ENCODE measurements around the gene IQUB.
"Not testable (repeated sequence)": the region's sequence is repeated elsewhere in the genome, so short reads cannot be mapped to it uniquely, and the experiment has no call there.

The IQUB gene

DNA sequence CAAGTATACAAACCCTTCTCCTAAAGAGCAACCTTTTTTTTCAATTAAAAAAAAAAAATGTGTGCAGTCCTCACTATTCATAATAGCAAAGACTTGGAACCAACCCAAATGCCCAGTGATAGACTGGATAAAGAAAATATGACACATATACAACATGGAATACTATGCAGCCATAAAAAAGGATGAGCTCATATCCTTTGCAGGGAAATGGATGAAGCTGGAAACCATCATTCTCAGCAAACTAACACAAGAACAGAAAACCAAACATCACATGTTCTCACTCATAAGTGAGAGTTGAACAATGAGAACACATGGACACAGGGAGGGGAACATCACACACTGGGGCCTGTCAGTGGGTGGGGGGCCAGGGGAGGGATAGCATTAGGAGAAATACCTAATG is 17.7 kb upstream of the IQUB start:
- not testable (repeated sequence) for H3K27ac ChIP-seq, H3K4me3 ChIP-seq

DNA sequence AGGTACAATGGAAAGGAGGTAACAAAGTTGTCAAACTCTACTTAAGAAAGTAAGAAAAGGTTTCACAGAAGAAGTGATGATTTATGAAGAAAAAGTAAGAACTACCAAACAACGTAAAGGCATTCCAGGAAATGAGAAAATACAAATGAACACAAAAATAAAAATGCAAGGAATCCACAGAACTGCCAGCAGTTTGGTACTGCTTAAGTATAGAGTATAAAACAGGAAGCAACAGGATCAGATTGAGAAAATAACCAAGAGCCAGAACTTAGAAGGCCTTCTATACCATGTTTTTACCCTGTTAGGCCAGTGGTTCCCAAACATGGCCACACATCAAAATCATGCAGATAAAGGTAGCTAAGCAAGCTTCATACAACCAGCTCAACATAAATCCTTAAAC is 14.0 kb upstream of the IQUB start:
- H3K27ac ChIP-seq: no peak overlapping the region

DNA sequence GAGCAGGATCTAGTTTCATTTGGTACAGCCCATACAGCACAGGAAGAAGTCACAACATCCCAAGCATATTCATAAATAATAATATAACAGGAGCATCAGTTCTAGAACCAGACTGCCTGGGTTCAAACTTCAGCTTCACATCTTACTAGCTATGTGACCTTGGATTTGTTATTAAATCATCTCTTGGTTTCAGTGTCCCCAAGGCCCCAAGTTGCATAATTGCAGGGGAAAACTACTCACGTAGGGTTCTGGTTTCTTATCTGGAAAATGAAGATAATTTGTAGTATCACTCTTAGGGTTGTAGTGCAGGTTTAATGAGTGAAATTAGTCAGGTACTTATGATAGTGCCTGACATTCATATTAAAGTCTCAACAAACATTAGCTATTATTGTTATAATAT is 5.5 kb upstream of the IQUB start:
- no peak overlapping the region for H3K27ac ChIP-seq

More for the DNA sequence above, 14.0 kb upstream of the IQUB start:
- no peak overlapping the region for H3K4me3 ChIP-seq

DNA sequence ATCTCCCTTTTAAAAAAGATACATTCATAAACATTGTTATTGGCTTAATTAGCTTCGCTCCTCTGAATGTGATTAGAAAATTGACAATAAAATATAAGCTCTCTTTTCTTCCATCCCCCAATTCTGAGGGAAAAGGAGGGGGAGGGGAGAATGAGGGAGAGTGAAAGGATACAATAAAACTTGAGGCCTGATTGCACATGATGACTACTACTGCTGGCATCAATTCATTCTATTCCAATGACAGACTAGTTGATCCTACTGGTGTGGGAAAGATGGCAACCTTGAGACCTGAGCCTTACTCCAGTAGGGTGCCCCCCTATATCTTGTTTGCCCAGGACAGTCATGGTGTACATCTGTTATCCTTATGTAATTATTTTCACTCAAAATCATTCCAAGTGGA is 4.5 kb upstream of the IQUB start:
- no peak overlapping the region for H3K4me3 ChIP-seq
- H3K27ac ChIP-seq: no peak overlapping the region

More for the DNA sequence above, 5.5 kb upstream of the IQUB start:
- H3K4me3 ChIP-seq: no peak overlapping the region

DNA sequence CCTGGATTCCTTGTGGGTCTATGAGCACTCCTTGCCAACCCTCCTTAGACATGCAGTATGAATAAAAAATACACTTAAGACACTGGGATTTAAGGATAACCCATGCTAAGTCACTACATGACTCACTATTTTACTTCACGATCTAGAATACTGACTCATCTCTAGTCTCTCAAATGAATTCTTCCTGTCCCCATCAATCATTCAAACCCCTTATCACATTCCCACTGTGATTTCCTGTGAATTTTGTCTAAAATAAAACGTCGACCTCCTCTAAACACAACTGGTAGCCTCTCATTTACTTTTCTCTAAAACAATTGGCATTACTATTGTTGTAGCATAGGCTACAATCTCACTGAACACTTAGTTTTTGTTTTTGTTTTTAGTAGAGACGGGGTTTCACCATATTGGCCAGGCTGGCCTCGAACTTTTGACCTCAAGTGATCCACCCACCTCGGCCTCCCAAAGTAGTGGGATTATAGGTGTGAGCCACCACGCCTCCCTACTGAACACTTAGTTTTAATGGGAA is 3.9 kb upstream of the IQUB start:
- no peak overlapping the region for H3K27ac ChIP-seq

DNA sequence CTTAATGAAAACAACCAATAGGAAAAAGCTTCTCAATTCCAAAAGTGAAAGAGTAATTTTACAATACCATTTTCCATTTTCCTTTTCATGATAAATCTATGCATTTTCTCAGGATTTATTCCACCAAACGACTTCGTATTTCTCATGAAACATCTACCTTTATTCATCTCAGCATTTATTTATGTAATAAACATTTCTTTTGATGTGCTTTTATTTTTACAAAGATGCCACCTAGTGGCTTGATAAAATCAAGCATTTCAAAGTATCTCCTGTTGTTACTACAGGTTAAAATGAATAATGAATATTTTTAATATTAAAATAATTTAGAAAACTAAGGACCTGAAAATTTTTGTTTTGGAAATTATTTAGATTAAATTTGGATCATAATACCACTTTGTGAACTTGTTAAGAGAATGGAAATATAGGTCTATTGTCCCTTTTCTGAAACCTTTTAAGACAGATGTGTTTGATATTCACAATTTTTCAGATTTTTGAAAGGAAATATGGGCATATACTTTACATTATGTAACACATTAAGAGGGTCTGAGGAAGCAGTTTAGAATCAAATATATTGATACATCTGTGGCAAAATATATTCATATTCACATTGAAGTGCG is 2.7 kb upstream of the IQUB start:
- no peak overlapping the region for H3K4me3 ChIP-seq
- H3K27ac ChIP-seq: no peak overlapping the region

More for the DNA sequence above, 3.9 kb upstream of the IQUB start:
- no peak overlapping the region for H3K4me3 ChIP-seq

DNA sequence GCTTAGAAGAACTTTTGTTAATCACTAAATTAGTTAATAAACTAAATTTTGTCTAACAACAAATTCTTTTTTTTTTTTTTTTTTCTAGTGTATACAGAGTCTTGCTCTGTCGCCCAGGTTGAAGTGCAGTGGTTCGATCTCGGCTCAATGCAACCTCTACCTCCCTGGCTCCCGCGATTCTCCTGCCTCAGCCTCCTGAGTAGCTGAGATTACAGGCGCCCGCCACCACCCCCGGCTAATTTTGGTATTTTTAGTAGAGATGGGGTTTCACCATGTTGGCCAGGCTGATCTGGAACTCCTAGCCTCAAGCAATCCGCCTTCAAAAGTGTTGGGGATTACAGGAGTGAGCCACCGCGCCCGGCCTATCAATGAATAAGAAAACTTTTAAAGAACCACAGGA is 1.1 kb upstream of the IQUB start:
- peak overlapping the region in 5 of 7 experiments; percentile 44 to 62 (median 47) for H3K4me3 ChIP-seq
- H3K27ac ChIP-seq: peak overlapping the region in 1 of 21 experiments; percentile 83

DNA sequence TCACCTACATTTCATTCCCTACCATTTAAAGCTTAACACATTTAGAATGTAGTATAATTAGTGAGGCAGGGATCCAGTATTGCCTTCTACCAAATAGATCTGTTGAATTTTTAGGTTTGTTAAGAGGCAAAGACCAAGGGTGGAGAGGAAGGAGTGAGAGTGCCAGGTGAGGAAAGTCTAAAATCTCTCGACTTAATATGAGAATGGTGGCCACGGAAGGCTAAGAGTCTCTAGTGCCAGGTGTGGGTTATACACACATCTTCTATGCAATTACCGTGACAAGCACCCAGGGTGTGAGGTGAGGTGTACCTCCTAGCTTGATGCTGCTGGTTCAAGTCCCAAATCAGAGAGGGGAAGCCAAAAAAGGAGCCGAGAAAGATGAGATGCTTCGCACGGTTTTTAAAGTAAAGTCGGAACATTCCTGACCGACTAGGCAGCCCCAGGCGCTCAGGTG is 439 bp downstream of the IQUB start:
- Histone ChIP-seq H3K4me3 (peak overlapping the region; percentile 44 to 62 (median 47)), H3K27ac (peak overlapping the region in 2 of 21 experiments; percentile 27 to 54)

DNA sequence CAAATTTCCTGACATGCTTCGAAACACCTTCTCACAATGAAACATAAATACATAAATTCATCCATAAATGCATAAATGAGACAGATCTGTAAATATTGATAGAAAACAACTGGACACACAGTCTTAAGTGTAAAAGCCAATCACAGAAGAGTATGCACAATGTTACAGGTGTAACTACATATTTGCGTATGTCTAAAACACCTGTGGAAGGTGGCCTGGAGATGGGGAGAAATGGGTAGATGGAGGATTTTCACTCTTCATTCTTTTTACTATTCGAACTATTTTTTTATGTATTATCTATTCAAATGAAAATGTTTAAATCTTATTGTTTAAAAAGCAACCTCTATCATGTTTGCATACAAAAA is 860 bp downstream of the IQUB start:
- H3K4me3 ChIP-seq: no peak overlapping the region
- H3K27ac ChIP-seq: no peak overlapping the region

DNA sequence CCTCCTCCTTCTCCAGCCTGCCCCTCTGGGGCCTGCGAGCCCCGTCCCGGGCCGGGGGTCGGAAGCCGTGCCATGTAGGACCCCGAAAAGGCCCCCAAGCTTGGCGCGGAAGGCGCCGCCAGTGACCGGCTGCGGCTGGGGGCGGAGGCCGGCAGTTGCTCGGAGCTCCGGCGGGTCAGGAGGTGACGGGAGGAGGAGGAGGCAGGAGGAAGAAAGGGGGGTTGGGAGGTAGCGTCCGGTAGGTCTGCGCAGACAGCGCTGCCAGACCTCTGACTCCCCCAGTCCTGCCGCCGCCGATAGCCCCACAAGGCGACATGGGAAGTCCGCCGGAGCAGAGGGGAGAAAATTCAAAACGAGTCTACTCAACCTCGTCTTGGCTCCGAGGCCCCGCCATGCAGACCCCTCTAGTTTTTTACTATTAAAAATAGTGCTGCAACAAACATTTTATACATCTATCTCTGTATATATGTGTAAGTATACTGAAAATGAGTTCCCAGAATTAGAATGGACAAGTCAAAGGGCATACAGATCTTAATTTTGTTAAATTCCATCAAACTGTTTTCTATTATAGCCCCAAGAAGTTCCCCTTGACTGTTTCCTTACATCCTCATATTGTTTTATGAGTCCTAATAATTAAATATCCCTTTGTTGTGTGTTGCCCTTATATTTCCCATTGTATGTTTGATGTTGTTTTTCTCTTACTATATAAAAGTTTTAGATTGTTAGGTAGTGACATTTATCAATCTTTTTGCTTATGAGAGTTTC is 1.4 kb downstream of the IQUB start:
- H3K27ac ChIP-seq: peak overlapping the region in 1 of 21 experiments; percentile 9
- peak overlapping the region in 3 of 7 experiments; percentile 5 to 24 (median 14) for H3K4me3 ChIP-seq

DNA sequence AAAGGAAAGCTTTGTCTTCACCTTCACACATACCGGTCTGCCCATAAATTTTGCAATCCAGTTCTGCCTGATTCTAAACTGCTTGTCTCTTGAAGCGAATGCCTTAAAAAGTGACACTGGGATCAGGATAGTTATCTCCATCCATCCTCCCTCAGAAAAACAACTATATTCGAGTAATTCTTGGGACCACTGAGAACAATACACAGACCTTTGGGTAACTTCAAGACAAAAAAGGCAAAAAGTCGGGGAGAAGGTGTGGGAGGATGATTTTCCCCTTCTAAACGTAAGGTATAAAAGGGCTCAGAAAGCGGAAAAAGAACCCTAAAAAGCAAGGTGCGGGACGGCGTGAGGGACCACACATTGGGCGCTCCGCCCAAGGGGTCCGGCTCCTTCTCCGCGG is 2.1 kb downstream of the IQUB start:
- peak overlapping the region in 1 of 7 experiments; percentile 5 for H3K4me3 ChIP-seq
- not testable (repeated sequence) for H3K27ac ChIP-seq

DNA sequence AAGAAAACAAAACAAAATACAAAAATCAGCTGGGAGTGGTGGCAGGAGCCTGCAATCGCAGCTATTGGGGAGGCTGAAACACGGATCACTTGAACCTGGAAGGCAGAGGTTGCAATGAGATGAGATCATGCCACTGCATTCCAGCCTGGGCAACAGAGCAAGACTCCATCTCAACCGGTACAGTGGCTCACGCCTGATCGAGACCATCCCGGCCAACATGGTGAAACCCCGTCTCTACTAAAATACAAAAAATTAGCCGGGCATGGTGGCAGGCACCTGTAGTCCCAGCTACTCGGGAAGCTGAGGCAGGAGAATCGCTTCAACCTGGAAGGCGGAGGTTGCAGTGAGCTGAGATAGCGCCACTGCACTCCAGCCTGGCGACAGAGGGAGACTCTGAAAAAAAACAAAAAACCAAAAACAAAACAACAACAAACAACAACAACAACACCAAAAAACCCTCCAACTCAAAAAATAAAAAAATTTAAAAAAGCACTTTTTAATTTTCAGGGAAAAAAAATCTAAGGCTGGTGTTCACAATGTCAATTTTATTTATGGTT is 4.3 kb downstream of the IQUB start:
- not testable (repeated sequence) for H3K4me3 ChIP-seq, H3K27ac ChIP-seq

DNA sequence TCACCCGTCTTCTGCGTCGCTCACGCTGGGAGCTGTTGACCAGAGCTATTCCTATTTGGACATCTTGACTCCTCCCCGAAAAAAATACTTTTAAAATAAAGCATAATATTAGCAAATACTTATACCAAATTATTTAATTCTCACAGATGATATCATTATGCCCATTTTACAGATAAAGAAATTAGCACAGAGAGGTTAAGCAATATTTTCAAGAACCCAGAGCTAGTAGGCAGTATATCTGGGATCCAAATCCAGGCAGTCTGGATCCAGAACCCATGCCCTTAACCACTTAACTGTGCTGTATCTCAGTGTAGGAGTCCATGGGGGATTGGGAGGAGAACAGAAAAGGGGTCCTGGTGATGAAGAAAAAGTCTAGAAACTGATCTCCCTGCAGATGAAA is 6.1 kb downstream of the IQUB start:
- Histone ChIP-seq H3K4me3 (no peak overlapping the region), H3K27ac (no peak overlapping the region)

DNA sequence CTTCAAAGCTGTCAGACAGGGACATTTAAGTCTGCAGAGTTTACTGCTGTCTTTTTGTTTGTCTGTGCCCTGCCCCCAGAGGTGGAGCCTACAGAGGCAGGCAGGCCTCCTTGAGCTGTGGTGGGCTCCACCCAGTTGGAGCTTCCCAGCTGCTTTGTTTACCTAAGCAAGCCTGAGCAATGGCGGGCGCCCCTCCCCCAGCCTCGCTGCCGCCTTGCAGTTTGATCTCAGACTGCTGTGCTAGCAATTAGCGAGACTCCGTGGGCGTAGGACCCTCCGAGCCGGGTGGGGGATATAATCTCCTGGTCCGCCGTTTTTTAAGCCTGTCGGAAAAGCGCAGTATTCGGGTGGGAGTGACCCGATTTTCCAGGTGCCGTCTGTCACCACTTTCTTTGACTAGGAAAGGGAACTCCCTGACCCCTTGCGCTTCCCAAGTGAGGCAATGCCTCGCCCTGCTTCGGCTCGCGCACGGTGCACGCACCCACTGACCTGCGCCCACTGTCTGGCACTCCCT is 6.6 kb downstream of the IQUB start:
- not testable (repeated sequence) for H3K4me3 ChIP-seq, H3K27ac ChIP-seq

DNA sequence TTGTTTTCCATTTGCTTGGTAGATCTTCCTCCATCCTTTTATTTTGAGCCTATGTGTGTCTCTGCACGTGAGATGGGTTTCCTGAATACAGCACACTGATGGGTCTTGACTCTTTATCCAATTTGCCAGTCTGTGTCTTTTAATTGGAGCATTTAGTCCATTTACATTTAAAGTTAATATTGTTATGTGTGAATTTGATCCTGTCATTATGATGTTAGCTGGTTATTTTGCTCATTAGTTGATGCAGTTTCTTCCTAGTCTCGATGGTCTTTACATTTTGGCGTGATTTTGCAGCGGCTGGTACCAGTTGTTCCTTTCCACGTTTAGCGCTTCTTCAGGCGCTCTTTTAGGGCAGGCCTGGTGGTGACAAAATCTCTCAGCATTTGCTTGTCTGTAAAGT is 7.9 kb downstream of the IQUB start:
- not testable (repeated sequence) for H3K27ac ChIP-seq, H3K4me3 ChIP-seq

DNA sequence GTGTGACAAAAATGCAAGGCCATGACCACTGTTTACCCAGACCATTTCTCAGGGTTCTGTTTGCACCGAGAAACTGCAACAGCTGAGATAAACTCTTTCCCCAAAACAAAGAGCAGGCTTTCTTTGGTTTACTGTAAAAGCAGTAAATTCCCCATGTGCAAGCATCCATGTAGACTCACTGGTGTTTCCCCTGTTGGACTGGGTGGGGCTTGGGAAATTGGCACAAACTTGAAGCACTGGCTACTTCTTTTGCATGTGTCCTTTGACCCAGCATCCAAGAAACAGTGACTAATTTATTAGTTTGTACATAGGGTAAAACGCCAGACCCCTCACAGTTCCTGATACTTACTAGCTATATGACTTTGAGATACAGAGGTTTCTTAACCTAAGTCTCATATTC is 12.3 kb downstream of the IQUB start:
- Histone ChIP-seq H3K27ac (no peak overlapping the region), H3K4me3 (no peak overlapping the region)

DNA sequence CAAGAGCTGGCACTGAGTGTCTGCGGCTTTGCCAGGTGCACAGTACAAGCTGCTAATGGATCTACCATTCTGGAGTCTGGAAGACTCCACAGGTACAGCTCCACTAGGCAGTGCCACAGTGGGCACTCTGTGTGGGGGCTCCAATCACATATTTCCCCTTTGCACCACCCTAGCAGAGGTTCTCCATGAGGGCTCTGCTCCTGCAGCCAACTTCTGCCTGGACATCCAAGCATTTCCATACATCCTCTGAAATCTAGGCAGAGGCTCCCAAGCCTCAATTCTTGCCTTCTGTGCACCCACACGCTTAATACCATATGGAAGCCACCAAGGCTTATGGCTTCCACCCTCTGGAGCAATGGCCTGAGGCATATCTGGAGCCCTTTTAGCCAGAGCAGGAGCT is 29.2 kb downstream of the IQUB start:
- no peak overlapping the region for H3K4me3 ChIP-seq
- H3K27ac ChIP-seq: no peak overlapping the region

DNA sequence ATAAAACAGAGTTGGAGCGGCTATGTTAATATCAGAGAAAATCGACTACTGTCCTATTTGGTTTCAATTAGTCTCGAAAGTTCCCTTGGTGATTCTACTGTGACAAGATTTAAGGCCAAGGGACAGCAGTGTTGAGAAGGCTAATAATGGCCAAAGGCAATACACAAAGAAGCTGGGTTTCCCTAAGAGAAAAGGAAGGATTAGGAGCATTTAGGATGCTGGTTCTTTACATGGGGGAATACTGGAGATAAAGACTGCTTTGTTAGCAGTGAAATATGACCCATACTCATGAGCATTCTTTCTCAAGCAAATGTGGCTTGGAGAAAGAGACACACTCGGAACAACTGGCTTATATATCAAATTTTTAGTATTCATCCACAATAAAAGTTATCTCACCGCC is 32.2 kb downstream of the IQUB start:
- no peak overlapping the region for H3K27ac ChIP-seq
- no peak overlapping the region for H3K4me3 ChIP-seq

DNA sequence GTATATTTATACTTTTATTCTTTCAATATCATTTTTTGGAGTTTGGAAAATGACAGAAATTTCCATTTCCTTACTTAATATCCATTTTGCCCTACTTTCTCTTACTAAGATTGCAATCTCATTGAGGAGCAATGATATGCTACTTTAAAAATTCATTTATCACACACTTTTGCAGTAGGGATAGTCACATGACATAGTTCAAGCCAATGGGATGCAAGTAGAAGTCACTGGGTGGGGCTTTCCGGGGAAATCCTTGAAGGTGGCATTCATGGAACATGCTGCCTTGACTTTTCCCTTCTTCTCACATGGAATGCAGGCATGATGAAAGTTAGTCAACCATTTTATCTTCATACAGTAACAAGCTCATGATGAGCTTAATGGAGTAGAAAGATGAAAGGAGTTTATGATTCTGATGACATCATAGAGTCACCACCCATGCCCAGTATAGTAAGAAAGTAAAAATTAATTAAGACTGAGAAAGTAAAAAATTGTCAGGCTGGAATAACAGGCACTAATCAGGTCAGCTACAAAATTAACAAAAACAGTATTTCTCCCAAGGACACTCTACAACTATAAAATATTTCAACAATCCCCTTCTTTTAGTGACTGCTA is 33.4 kb downstream of the IQUB start:
- H3K27ac ChIP-seq: no peak overlapping the region
- H3K4me3 ChIP-seq: no peak overlapping the region

DNA sequence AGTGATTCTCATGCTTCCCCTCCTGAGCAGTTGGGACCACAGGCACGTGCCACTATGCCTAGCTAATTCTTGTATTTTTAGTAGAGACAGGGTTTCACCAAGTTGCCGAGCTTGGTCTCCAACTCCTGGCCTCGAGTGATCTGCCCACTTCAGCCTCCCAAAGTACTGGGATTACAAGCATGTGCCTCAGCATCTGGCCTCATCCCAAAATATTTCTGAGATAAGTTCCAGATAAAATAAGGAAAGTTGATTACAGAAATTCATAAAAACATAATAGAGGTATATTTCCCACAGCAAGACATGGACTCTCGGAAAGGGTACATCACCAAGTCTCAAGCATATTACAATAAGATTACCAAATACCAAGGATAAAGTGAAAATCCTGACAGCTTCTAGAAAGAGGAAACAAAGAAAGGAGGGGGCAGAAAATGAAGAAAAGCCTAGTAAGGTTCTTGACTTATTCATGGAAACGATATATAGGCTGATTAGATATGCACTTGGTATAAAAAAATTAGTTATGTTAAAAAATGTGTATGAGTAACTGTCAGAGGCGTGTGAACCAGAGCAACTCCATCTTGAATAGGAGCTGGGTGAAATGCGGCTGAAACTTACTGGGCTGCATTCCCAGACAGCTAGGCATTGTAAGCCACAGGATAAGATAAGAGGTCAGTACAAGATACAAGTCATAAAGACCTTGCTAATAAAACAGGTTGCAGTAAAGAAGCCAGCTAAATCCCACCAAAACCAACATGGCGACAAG is 35.0 kb downstream of the IQUB start:
- Histone ChIP-seq H3K27ac (no peak overlapping the region), H3K4me3 (no peak overlapping the region)
